K562 (cell line): ENCODE results near the gene SULT1A4.
"Not testable (repeated sequence)": the region's sequence is repeated elsewhere in the genome, so short reads cannot be mapped to it uniquely, and the experiment has no call there.

Source experiments
- ATF1 ChIP-seq, 2 experiments: fragments of 450-650 bp in 1 of 2; IDR thresholded peaks; 2 replicates each; pipeline ENCODE4 v1.6.1; 2016; ENCODE audit warnings: missing compliant biosample characterization in 1 of 2, missing genetic modification characterization in 1 of 2
- CTCF ChIP-seq, 3 experiments: IDR thresholded peaks in 2 of 3; conservative IDR thresholded peaks in 1 of 3; 2 replicates each; pipeline ENCODE4 v1.5.1; 2011 to 2012; ENCODE audit warnings: low read length in 3 of 3, mild to moderate bottlenecking in 3 of 3, control low read depth in 2 of 3, improper control_type of control experiment in 1 of 3, inconsistent platforms in 1 of 3, low read depth in 1 of 3, mixed read lengths in 1 of 3, moderate library complexity in 1 of 3; ENCODE audit not compliant: insufficient read depth in 2 of 3
- MYNN ChIP-seq, 2 experiments: sonication (generic); formaldehyde crosslinking in 1 of 2; IDR thresholded peaks; 2 replicates each; pipeline versions ENCODE4 v1.5.0 to v1.6.1; 2016 to 2020; ENCODE audit warnings: antibody characterized with exemption in 1 of 2, missing genetic modification reagents in 1 of 2
- PATZ1 ChIP-seq: fragments of 250-450 bp; sonication (Bioruptor Pico); IDR thresholded peaks from 2 replicates; pipeline ENCODE4 v1.5.0; 2020; ENCODE audit warnings: mild to moderate bottlenecking, borderline replicate concordance
- POLR2A ChIP-seq: fragments of 450-650 bp; conservative IDR thresholded peaks from 2 replicates; pipeline ENCODE4 v1.6.1; 2016
- POLR2AphosphoS5 ChIP-seq: IDR thresholded peaks from 2 replicates; pipeline ENCODE4 v1.6.1; 2011; ENCODE audit warnings: mild to moderate bottlenecking, low read depth, low read length, moderate library complexity; ENCODE audit not compliant: control insufficient read depth, insufficient read depth
- RAD21 ChIP-seq, 2 experiments: fragments of 250-450 bp in 1 of 2; fragments of 450-650 bp in 1 of 2; sonication (Bioruptor Pico) in 1 of 2; formaldehyde crosslinking in 1 of 2; IDR thresholded peaks in 1 of 2; conservative IDR thresholded peaks in 1 of 2; 2 replicates each; pipeline versions ENCODE4 v1.4.0 to v1.8.0; 2020 to 2022; ENCODE audit warnings: mild to moderate bottlenecking in 2 of 2, moderate library complexity in 1 of 2
- RBM17 ChIP-seq: fragments of 200-400 bp; formaldehyde crosslinking; IDR thresholded peaks from 2 replicates; pipeline ENCODE4 v1.6.1; 2017; ENCODE audit warnings: low read depth, mild to moderate bottlenecking, low read length, borderline replicate concordance
- REST ChIP-seq, 2 experiments: fragments of 450-650 bp; formaldehyde crosslinking in 1 of 2; IDR thresholded peaks; 2 replicates each; pipeline versions ENCODE4 v1.4.0 to v1.6.1; 2014 to 2020; ENCODE audit warnings: mild to moderate bottlenecking in 2 of 2, borderline replicate concordance in 1 of 2, low read depth in 1 of 2
- TEAD4 ChIP-seq, 2 experiments: sonication (generic) in 1 of 2; formaldehyde crosslinking in 1 of 2; IDR thresholded peaks; 2 replicates each; pipeline versions ENCODE4 v1.6.1 to v1.8.0; 2012 to 2022; ENCODE audit warnings: borderline replicate concordance in 1 of 2, inconsistent platforms in 1 of 2, low read length in 1 of 2, mild to moderate bottlenecking in 1 of 2, missing genetic modification reagents in 1 of 2
- YY1 ChIP-seq, 3 experiments: IDR thresholded peaks; 2 replicates each; pipeline ENCODE4 v1.6.1; 2011; ENCODE audit warnings: low read length in 2 of 3, mild to moderate bottlenecking in 2 of 3, moderate library complexity in 2 of 3, borderline replicate concordance in 1 of 3, control low read depth in 1 of 3, low read depth in 1 of 3; ENCODE audit not compliant: insufficient read depth in 3 of 3, insufficient replicate concordance in 2 of 3, control insufficient read depth in 1 of 3, insufficient read length in 1 of 3; ENCODE audit errors: extremely low read depth in 1 of 3
- ZFP36 ChIP-seq: fragments of 150-350 bp; IDR thresholded peaks from 2 replicates; pipeline ENCODE4 v1.6.1; 2018; ENCODE audit warnings: low read length, low read depth; ENCODE audit not compliant: partially characterized antibody
- ZNF133 ChIP-seq: fragments of 250-450 bp; sonication (Bioruptor Pico); IDR thresholded peaks from 2 replicates; pipeline ENCODE4 v1.4.0; 2020; ENCODE audit warnings: mild to moderate bottlenecking
- ZNF384 ChIP-seq: IDR thresholded peaks from 2 replicates; pipeline ENCODE4 v1.6.1; 2012; ENCODE audit warnings: low read depth, low read length, improper control_type of control experiment

- TF ChIP-seq CTCF (IDR thresholded peaks at IDR 0.05 in 2 of 3, conservative IDR thresholded peaks at IDR 0.05 in 1 of 3; ENCODE audit: insufficient read depth in 2 of 3, low read depth in 1 of 3, low read length in 3 of 3); YY1 (IDR thresholded peaks at IDR 0.05; ENCODE audit: borderline replicate concordance in 1 of 3, control insufficient read depth in 1 of 3, extremely low read depth in 1 of 3, insufficient read depth in 3 of 3, insufficient read length in 1 of 3, insufficient replicate concordance in 2 of 3, low read depth in 1 of 3, low read length in 2 of 3); ZNF133 (CRISPR knock-in tag); POLR2A; ZFP36; RBM17; RAD21 (CRISPR knock-in tag; conservative IDR thresholded peaks at IDR 0.05 in 1 of 2, IDR thresholded peaks at IDR 0.05 in 1 of 2); POLR2AphosphoS5; PATZ1 (CRISPR knock-in tag); REST (IDR thresholded peaks at IDR 0.05; ENCODE audit: borderline replicate concordance); REST (CRISPR knock-in tag; IDR thresholded peaks at IDR 0.05; ENCODE audit: low read depth); ZNF384; MYNN (IDR thresholded peaks at IDR 0.05); MYNN (CRISPR knock-in tag; IDR thresholded peaks at IDR 0.05); TEAD4 (IDR thresholded peaks at IDR 0.05; ENCODE audit: low read length); TEAD4 (CRISPR knock-in tag; IDR thresholded peaks at IDR 0.05; ENCODE audit: borderline replicate concordance); ATF1 (CRISPR knock-in tag; IDR thresholded peaks at IDR 0.05); ATF1 (tag; IDR thresholded peaks at IDR 0.05): not testable (repeated sequence)
Observed at GRCh38 chr16:29467654-29468366, 8.1 kb downstream of the SULT1A4 start.
